ENCODE data around the gene PCCA. TPM values are rescaled to one million over a fixed set of nuclear protein-coding genes. Genes with fewer than 3 reads are reported as not detected.

Gene PCCA
- total and polyA plus RNA-seq, 2 donors (not counting 3 experiments of a cell fraction or from before 2014, with no cell fraction given), result 5.7 to 20.2 TPM

GRCh38 chr13:100102042-100102441, 13.1 kb downstream of the PCCA start:
- H3K27me3 ChIP-seq (ENCODE audit: control insufficient read depth in 2 of 2, insufficient read depth in 2 of 2, low read length in 2 of 2), result no peaks in the 10 kb centered on the region
- TF ChIP-seq GATA2 (IDR thresholded peaks at IDR 0.05; ENCODE audit: insufficient read depth, insufficient read length, low read depth, low read length) (no peak), EZH2 (IDR thresholded peaks at IDR 0.05; ENCODE audit: borderline replicate concordance, low read depth, low read length, severe bottlenecking) (no peak), JUN (IDR thresholded peaks at IDR 0.05; ENCODE audit: borderline replicate concordance, insufficient read depth, insufficient read length, low read depth) (no peak), CTCF (IDR thresholded peaks at IDR 0.05; ENCODE audit: extremely low read depth in 1 of 2, insufficient read depth in 1 of 2, low read depth in 1 of 2, low read length in 2 of 2) (no peak), MYC (IDR thresholded peaks at IDR 0.05; ENCODE audit: low read depth, low read length) (no peak), POLR2AphosphoS5 (IDR thresholded peaks at IDR 0.05; ENCODE audit: insufficient read depth, low read depth, low read length) (no peak), MAX (IDR thresholded peaks at IDR 0.05; ENCODE audit: insufficient read depth, insufficient read length) (no peak), POLR2A (IDR thresholded peaks at IDR 0.05; ENCODE audit: low read depth, low read length) (no peak), FOS (IDR thresholded peaks at IDR 0.05; ENCODE audit: borderline replicate concordance, insufficient read depth, low read length) (no peak)
- no peak overlapping the region for H2AFZ ChIP-seq (ENCODE audit: low read depth, low read length)
- ChIA-PET POLR2A (no interaction called here), CTCF (no interaction called here)
- FAIRE-seq (no peak), DNase-seq (ENCODE audit: low read depth, low spot score) (no peak)
- peaks cover 16% of the 10 kb centered on the region for H3K4me1 ChIP-seq (ENCODE audit: control insufficient read depth, extremely low read depth, insufficient read depth, low read length)
- H3K36me3 ChIP-seq (ENCODE audit: control insufficient read depth in 2 of 2, extremely low read depth in 1 of 2, insufficient read depth in 2 of 2, low read length in 2 of 2), result peaks cover 0 to 3% of the 10 kb centered on the region in 2 experiments
- intact Hi-C loops (cut with micrococcal nuclease), result no loop called here
- no peak overlapping the region for H3K4me3 ChIP-seq (replicated peaks in 1 of 3; ENCODE audit: insufficient read depth in 1 of 3, low read depth in 1 of 3, low read length in 3 of 3)
- dilution Hi-C loops (cut with MboI; ENCODE audit: extremely low pct_ligation_motif_present, low sequenced_read_pairs), result no loop called here
- no peaks in the 10 kb centered on the region for H3K9me3 ChIP-seq (replicated peaks; ENCODE audit: control insufficient read depth, insufficient read depth, low read length)
- no peaks in the 10 kb centered on the region for H3K9me1 ChIP-seq (replicated peaks; ENCODE audit: control insufficient read depth, extremely low read depth, insufficient read depth, low read length)
- BruUV-seq (replicated peaks), result no TSS peak
- no peak overlapping the region for H3K27ac ChIP-seq (ENCODE audit: insufficient read depth, low read depth, low read length)
- no peak overlapping the region for H3K9ac ChIP-seq (replicated peaks; ENCODE audit: extremely low read depth, insufficient read depth, low read length)
- H3K79me2 ChIP-seq (ENCODE audit: control insufficient read depth, insufficient read depth, low read length), result peaks cover 7% of the 10 kb centered on the region
- no peak overlapping the region for H3K4me2 ChIP-seq (ENCODE audit: insufficient read depth, low read length)
- peaks cover 3% of the 10 kb centered on the region for H4K20me1 ChIP-seq (replicated peaks; ENCODE audit: control insufficient read depth, extremely low read depth, insufficient read depth, low read length)
